HT1080 (cell line): ENCODE results near the gene IFNW1. TPM values are rescaled to one million over a fixed set of nuclear protein-coding genes. Genes with fewer than 3 reads are reported as not detected.

Source experiments
- DNase-seq: peaks from one replicate; pipeline ENCODE4 v3.0.0-alpha.2; 2015; ENCODE audit warnings: low read depth
- small RNA-seq: library from RNA; depleted of rRNA; stranded (forward); fragments of <200 nt; gene quantifications from one replicate; pipeline ENCODE3, GENCODE V24; 2014
- total RNA-seq: library from RNA; depleted of rRNA; stranded (reverse); fragments of >200 nt; shearing (Covaris generic); gene quantifications from 2 replicates; pipeline ENCODE4 v1.2.3, GENCODE V29; 2014; rRNA removed

Gene IFNW1
- total RNA-seq, 1 experiment from 2014 or later: not detected

DNA sequence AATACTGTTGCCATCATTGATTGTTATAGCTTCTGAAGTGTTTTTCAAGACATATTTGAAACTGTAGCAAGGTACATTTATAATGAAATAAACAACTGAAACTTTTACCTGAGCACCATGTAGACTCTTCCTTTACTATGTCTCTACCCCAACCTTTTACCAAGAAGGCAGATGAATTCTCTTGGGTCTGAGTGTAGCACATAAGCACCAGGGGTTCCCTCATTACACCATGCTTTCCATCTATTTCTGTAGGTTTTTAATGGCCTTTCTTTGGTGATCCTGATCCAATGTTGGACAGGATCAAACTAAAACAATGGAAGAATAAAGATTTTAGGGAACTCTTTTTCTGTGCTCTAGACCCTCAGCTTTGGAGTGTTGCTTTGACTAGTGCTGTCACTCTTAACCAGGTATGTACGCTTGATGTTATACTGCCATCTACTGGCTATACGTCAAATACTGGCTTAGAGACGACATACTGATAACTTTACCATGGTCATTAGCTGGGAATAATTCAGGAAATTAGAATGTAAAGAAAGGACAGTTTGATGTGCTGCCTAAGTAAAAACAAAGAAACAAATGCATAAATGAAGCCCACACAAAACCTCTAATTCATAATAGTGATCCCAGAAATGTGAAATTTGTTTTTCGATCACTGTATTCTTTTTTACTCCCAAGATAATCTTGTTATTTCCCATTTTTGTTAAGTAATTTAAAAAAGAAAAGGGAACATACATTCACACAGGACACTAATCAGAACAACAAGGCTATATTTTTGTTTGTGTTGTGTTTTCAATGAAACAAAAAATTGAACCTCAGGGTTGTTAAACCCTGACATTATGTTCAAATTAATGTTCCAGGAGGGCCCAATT, 30.7 kb downstream of the IFNW1 start:
- peak; percentile 52 for DNase-seq

DNA sequence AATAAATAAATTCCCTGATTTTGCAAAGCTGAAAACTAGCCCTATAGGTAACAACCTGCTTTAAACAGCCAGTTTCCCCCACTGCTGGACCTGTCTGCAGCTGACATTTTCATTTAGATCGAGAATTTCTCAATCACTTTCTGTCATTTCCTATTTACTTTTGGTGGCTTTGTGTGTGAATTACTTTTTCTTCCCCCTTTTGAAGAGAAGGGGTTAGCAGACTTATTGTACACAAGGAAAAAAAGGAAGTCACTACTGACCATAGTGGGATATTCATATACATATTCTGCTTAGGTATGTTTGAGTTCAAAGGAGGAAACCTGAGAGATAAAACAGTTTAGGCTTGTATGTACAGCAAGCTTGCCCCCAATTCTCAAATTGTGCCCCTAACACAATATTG, 36.8 kb downstream of the IFNW1 start:
- no peak for DNase-seq

DNA sequence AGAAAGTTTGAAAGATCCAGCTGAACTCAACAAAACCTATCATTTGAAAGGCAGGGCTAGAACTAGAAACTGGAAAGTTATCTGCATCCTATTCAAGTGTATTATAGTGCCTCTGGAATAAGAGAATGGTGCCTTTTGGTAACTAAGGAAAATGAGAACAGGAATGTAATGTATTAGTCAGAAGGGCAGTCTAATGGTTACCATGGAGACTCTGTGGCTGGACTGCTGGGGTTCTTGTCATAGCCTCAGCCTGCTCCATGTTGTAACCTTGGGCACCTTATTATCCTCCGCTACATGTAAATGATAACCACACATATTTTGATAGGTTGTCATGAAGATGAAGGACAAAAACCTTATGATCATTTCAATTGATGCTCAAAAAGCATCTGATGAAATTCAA, 39.3 kb downstream of the IFNW1 start:
- peak; percentile 43 for DNase-seq

DNA sequence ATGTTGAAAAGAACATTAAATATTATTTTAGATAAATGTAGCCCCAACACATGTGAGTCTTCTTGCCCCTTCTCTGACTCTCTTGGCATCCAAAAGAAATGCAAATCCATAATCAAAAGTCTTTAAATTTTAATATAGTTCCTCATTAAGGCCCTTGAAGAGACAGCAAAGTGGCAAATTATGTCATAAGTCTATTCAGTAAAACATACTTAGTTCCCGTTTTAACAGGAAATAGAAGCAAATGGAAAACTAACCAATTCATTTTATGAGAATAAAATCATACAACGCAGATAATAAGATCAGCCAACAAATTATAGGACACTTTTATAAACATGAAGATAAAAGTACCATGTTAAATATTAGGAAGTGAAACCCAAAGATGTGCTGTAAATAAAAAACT, 43.8 kb downstream of the IFNW1 start:
- DNase-seq: no peak

DNA sequence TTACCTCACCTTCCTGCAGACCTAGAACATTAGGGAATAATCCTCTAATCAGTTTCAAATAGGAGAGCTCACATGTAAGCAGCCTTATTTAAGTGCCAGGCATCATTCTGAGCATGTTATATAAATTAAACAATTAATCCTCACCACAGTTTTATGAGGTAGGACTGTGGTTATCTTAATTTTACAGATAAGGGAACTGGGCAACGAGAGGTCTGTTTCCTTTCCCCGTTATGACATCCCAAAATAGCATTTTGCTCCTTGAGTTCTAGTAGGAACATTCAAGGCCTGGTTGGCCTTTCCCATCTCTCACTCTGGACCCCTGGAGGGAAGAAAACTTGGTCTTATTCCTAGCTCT, 44.8 kb downstream of the IFNW1 start:
- DNase-seq: no peak

DNA sequence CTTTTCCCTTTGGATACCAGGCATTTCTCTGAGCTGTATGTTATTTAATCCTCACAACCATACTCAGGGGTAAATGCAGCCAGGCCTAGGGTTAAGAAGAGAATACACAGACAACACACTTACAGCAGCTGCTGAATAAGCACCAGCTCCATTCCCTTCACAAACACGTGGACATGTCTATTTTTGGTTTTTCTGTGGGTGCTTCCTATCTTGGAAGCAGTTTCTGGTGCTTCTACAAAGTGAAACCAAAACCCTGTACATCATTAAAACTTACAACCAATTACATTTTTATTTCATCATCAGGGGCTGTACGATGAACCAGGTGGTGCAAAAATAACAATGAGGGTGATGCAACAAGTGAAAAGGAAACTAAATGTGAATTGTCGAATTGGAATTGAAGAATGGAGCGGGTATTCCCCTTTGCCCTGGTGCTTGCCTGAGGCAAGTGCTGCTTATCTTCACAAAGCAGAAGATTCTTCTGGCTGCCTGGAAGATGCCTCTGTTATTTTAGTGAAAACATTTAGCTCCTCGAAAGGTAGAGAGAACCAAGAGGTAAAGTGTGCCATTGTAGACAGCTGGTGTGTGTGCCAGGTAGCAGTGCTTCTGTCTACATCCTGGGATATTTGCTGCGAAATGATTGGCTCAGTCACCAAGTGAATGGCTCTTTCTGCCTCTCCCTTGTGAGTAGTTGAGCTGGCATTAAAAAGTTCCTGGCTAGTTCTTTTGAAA, 45.3 kb downstream of the IFNW1 start:
- DNase-seq: peak; percentile 42

DNA sequence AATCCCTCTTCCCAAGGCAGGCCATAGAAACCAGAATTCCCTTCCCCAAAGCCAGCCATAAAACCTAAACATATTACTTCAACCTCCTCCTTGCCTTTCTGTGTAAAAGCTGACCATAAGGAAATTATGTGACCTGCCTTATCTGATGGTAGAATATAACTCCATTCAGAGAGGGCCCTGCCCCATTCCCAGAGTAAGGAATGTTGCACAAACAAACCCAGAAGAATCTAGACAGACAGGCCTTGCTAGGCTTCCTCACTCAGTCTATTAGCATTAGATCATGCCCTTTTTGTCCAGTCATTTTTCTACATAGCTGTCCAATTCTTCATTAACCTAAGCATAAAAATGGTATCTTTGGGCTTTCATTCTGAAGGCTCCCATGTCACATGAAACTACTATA, 46.1 kb downstream of the IFNW1 start:
- DNase-seq: no peak

Small RNA genes within 50 kb of the gene (small RNA-seq; reads per million reads assigned to genes)
- gene IFNWP4 (not detected), gene RF00019 (not detected)

Other genes with a start within 250 kb of the IFNW1 start
- not detected in 2 replicates for gene HACD4, start 110.2 kb downstream of the IFNW1 start, total RNA-seq
- not detected in 2 replicates for gene IFNB1, start 63.9 kb downstream of the IFNW1 start, total RNA-seq
- not detected in 2 replicates for gene IFNA21, start 24.8 kb upstream of the IFNW1 start, total RNA-seq
- not detected in 2 replicates for gene IFNA4, start 45.8 kb upstream of the IFNW1 start, total RNA-seq
- not detected in 2 replicates for gene IFNA7, start 60.4 kb upstream of the IFNW1 start, total RNA-seq
- not detected in 2 replicates for gene IFNA10, start 65.3 kb upstream of the IFNW1 start, total RNA-seq
- not detected in 2 replicates for gene IFNA16, start 75.5 kb upstream of the IFNW1 start, total RNA-seq
- gene IFNA17, start 86.4 kb upstream of the IFNW1 start, total RNA-seq: not detected in 2 replicates
- gene IFNA14, start 98.2 kb upstream of the IFNW1 start, total RNA-seq: not detected in 2 replicates
- gene IFNA5, start 163.5 kb upstream of the IFNW1 start, total RNA-seq: not detected in 2 replicates
- gene KLHL9, start 193.6 kb upstream of the IFNW1 start, total RNA-seq: 21.6 and 25.0 TPM in 2 replicates
- not detected in 2 replicates for gene IFNA6, start 209.1 kb upstream of the IFNW1 start, total RNA-seq
- not detected in 2 replicates for gene IFNA13, start 226.2 kb upstream of the IFNW1 start, total RNA-seq
- not detected in 2 replicates for gene IFNA2, start 243.6 kb upstream of the IFNW1 start, total RNA-seq